Measurements from ENCODE around the gene PAM. TPM values are rescaled to one million over a fixed set of nuclear protein-coding genes. Genes with fewer than 3 reads are reported as not detected.

The PAM gene
- total and polyA plus RNA-seq, 3 donors from 2014 or later, result 65.5 to 92.5 (median 77.5) TPM

DNA sequence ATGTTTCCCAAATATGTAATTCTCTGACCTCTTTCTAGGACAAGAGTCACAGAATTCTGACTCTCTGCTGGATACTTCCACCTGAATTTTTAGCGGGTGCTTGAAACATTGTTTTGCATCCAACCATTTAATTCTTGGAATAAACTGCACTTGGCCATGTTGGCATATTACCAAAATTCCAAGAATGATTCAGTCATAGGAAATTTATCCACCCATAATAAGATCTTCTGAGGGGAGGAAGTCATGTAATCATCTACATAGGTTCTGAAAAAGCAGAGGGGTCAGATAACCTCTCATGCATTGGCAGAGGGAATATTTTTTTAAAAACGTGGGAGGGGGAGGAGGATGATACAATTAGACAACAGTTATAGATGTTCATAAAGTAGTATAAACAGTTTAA, 156.9 kb downstream of the PAM start:
- intact Hi-C loops (cut with DNase I; ENCODE audit: low total_unique reads), result no loop called here
- peaks cover 5% of the 10 kb centered on the region for H3K4me1 ChIP-seq
- H3K4me3 ChIP-seq, result no peak overlapping the region
- H3K9me3 ChIP-seq, result no peaks in the 10 kb centered on the region
- WGBS, 2 donors, result 21 to 37% methylated on average over 2 of the region's 2 CpGs
- H3K36me3 ChIP-seq (ENCODE audit: low read depth, missing control alignments), result no peaks in the 10 kb centered on the region
- H3K27me3 ChIP-seq, result no peaks in the 10 kb centered on the region
- DNase-seq, result no peak
- TF ChIP-seq, protein P1, sequence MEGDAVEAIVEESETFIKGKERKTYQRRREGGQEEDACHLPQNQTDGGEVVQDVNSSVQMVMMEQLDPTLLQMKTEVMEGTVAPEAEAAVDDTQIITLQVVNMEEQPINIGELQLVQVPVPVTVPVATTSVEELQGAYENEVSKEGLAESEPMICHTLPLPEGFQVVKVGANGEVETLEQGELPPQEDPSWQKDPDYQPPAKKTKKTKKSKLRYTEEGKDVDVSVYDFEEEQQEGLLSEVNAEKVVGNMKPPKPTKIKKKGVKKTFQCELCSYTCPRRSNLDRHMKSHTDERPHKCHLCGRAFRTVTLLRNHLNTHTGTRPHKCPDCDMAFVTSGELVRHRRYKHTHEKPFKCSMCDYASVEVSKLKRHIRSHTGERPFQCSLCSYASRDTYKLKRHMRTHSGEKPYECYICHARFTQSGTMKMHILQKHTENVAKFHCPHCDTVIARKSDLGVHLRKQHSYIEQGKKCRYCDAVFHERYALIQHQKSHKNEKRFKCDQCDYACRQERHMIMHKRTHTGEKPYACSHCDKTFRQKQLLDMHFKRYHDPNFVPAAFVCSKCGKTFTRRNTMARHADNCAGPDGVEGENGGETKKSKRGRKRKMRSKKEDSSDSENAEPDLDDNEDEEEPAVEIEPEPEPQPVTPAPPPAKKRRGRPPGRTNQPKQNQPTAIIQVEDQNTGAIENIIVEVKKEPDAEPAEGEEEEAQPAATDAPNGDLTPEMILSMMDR (IDR thresholded peaks at IDR 0.05), result no peak
- TF ChIP-seq POLR2A (IDR thresholded peaks at IDR 0.05), result no peak
- H3K27ac ChIP-seq, result no peak overlapping the region

DNA sequence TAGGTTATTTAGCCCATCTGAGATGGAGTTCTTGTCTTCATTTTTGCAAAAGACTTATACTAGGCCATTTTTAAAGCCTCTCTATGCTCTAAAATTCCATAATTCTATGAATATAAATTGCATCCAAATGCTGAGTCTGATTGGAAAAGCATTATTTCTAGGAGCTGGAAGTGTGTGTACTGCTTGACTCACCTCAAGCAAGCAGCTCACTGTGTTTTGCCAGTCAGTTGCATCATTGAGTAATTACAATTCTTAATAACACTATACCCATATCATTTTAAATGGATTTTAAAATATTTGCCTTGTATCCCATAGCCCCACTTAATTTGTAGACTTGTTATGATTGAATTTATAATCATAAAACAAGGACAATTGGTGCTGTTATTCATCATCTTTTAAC, 161.0 kb downstream of the PAM start:
- DNase-seq, result no peak
- intact Hi-C loops (cut with DNase I; ENCODE audit: low total_unique reads), result no loop called here
- H3K27me3 ChIP-seq, result no peaks in the 10 kb centered on the region
- no peak overlapping the region for H3K4me3 ChIP-seq
- H3K4me1 ChIP-seq, result peaks cover 5% of the 10 kb centered on the region
- H3K27ac ChIP-seq, result no peak overlapping the region
- no peaks in the 10 kb centered on the region for H3K9me3 ChIP-seq
- no peaks in the 10 kb centered on the region for H3K36me3 ChIP-seq (ENCODE audit: low read depth, missing control alignments)
- TF ChIP-seq POLR2A (IDR thresholded peaks at IDR 0.05), result no peak
- TF ChIP-seq, protein P1 (IDR thresholded peaks at IDR 0.05), result no peak

DNA sequence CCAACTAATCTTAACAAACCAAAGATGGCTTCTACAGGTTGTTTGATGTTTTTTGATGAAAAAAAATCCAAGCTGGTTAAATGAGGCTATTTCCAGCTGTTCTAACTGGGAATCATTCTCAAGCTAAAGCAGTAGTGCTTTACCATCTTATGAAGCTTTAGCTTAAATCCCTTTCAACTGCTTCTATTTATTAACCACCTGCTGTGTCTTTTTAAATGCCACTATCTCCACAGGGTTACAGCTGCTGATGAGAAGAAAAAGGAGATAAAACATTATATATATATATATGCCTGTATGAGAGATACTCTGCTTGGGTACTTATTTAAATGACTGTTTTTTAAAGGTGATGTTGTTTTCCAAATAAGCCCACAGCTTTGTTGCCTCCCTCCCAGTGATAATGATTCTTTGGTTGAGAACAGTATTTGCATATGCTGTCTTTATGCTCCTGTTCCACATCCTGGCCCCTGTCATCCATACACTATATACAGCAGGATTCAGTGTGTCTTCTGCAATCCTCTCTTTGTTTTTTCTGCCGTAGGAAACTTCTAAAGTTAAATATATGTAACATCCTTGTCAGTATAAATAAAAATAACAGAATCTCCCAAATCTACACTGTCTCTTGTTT, 164.0 kb downstream of the PAM start:
- TF ChIP-seq POLR2A (IDR thresholded peaks at IDR 0.05), result no peak
- TF ChIP-seq, protein P1 (IDR thresholded peaks at IDR 0.05), result no peak
- no peaks in the 10 kb centered on the region for H3K36me3 ChIP-seq (ENCODE audit: low read depth, missing control alignments)
- 92 to 93% methylated on average over 1 of the region's 1 CpG for WGBS, 2 donors
- no peaks in the 10 kb centered on the region for H3K9me3 ChIP-seq
- intact Hi-C loops (cut with DNase I; ENCODE audit: low total_unique reads), result no loop called here
- H3K27me3 ChIP-seq, result no peaks in the 10 kb centered on the region
- H3K27ac ChIP-seq, result no peak overlapping the region
- H3K4me1 ChIP-seq, result no peaks in the 10 kb centered on the region
- no peak for DNase-seq
- H3K4me3 ChIP-seq, result no peak overlapping the region

DNA sequence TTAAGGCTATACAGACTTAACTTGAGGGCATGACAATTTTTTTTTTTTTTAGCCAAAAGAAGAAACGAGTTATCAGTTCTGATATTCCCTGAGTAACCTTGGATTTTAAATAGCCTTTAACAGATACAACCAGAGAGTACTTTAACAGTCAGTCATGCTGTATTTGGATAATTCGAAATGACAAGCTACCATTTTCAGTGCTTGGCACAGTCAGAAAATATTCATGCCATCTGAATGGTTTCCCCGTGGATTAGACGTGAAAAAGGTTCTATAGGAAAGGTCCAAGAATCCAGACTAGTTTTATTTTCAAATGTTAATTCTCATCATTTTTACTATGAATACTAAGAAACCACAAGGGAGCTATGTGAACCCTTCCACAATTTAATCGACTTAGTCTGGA, 165.7 kb downstream of the PAM start:
- H3K4me3 ChIP-seq, result no peak overlapping the region
- intact Hi-C loops (cut with DNase I; ENCODE audit: low total_unique reads), result no loop called here
- no peak for TF ChIP-seq POLR2A (IDR thresholded peaks at IDR 0.05)
- TF ChIP-seq, protein P1 (IDR thresholded peaks at IDR 0.05), result no peak
- no peak overlapping the region for H3K27ac ChIP-seq
- no peaks in the 10 kb centered on the region for H3K36me3 ChIP-seq (ENCODE audit: low read depth, missing control alignments)
- H3K9me3 ChIP-seq, result no peaks in the 10 kb centered on the region
- 87 to 88% methylated on average over 5 of the region's 5 CpGs for WGBS, 2 donors
- no peaks in the 10 kb centered on the region for H3K4me1 ChIP-seq
- no peaks in the 10 kb centered on the region for H3K27me3 ChIP-seq
- DNase-seq, result no peak

DNA sequence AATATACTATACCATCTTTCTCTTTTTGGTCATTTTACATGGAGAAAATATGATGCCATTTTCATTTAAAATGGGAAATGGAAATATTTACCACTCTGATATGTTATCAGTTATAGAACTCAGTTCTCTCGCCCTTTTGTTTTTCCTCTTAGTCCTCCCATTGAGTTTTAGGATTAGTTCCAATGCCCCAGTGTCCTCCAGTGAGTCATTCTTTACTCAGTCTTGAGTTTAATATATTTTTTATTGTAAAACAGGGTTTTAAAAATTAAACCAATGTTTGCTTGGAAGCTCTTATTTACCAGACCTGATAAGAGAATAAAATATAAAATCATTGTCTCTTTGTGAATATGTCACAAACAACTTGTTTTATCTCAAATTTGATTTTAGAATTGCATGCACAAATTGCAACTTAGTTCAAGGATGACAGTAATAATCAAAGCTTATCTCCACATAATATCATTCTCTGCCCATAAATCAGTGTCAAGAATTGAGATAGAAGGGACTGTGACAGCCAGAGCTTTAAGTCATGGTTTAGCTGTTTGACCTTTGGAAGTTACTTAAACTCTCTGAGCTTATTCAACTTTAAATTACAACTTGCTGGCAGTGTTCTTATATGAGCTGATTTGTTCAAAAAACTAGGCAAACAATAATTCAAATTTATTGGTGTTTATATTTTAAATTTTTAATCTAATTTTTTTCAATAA, 166.4 kb downstream of the PAM start:
- Histone ChIP-seq H3K9me3 (no peaks in the 10 kb centered on the region), H3K4me3 (no peak overlapping the region), H3K4me1 (no peaks in the 10 kb centered on the region), H3K27me3 (no peaks in the 10 kb centered on the region), H3K27ac (no peak overlapping the region), H3K36me3 (ENCODE audit: low read depth, missing control alignments) (no peaks in the 10 kb centered on the region)
- intact Hi-C loops (cut with DNase I; ENCODE audit: low total_unique reads), result no loop called here
- DNase-seq, result no peak
- WGBS, 2 donors, result 45 to 67% methylated on average over 1 of the region's 1 CpG
- TF ChIP-seq, protein P1 (IDR thresholded peaks at IDR 0.05), result no peak
- no peak for TF ChIP-seq POLR2A (IDR thresholded peaks at IDR 0.05)

Measured in testis (tissue), 3 donors.